Measurements from ENCODE around the gene HOXA10.
A peak's percentile ranks its signal among the peaks of the same experiment; 100 is the strongest.

Gene HOXA10

GRCh38 chr7:27211084-27211446, 36.9 kb upstream of the HOXA10 start:
- no peak for DNase-seq (ENCODE audit: low read depth in 1 of 2, low spot score in 1 of 2)
- Histone ChIP-seq H3K27ac (replicated peaks) (no peak overlapping the region), H3K27me3 (ENCODE audit: insufficient read depth, poor library complexity, severe bottlenecking) (peaks cover 56% of the 10 kb centered on the region), H3K4me3 (replicated peaks; ENCODE audit: insufficient read depth, low read length) (no peak overlapping the region)
- TF ChIP-seq, protein P1, sequence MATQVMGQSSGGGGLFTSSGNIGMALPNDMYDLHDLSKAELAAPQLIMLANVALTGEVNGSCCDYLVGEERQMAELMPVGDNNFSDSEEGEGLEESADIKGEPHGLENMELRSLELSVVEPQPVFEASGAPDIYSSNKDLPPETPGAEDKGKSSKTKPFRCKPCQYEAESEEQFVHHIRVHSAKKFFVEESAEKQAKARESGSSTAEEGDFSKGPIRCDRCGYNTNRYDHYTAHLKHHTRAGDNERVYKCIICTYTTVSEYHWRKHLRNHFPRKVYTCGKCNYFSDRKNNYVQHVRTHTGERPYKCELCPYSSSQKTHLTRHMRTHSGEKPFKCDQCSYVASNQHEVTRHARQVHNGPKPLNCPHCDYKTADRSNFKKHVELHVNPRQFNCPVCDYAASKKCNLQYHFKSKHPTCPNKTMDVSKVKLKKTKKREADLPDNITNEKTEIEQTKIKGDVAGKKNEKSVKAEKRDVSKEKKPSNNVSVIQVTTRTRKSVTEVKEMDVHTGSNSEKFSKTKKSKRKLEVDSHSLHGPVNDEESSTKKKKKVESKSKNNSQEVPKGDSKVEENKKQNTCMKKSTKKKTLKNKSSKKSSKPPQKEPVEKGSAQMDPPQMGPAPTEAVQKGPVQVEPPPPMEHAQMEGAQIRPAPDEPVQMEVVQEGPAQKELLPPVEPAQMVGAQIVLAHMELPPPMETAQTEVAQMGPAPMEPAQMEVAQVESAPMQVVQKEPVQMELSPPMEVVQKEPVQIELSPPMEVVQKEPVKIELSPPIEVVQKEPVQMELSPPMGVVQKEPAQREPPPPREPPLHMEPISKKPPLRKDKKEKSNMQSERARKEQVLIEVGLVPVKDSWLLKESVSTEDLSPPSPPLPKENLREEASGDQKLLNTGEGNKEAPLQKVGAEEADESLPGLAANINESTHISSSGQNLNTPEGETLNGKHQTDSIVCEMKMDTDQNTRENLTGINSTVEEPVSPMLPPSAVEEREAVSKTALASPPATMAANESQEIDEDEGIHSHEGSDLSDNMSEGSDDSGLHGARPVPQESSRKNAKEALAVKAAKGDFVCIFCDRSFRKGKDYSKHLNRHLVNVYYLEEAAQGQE (IDR thresholded peaks at IDR 0.05; ENCODE audit: insufficient replicate concordance, low read depth) = no peak
- TF ChIP-seq POLR2AphosphoS5 (IDR thresholded peaks at IDR 0.05; ENCODE audit: low read depth) = no peak
- TF ChIP-seq GABPA (IDR thresholded peaks at IDR 0.05; ENCODE audit: low read depth) = no peak
- TF ChIP-seq, protein P2, sequence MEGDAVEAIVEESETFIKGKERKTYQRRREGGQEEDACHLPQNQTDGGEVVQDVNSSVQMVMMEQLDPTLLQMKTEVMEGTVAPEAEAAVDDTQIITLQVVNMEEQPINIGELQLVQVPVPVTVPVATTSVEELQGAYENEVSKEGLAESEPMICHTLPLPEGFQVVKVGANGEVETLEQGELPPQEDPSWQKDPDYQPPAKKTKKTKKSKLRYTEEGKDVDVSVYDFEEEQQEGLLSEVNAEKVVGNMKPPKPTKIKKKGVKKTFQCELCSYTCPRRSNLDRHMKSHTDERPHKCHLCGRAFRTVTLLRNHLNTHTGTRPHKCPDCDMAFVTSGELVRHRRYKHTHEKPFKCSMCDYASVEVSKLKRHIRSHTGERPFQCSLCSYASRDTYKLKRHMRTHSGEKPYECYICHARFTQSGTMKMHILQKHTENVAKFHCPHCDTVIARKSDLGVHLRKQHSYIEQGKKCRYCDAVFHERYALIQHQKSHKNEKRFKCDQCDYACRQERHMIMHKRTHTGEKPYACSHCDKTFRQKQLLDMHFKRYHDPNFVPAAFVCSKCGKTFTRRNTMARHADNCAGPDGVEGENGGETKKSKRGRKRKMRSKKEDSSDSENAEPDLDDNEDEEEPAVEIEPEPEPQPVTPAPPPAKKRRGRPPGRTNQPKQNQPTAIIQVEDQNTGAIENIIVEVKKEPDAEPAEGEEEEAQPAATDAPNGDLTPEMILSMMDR (IDR thresholded peaks at IDR 0.05; ENCODE audit: insufficient read depth, low read length) = no peak

- H3K27me3 ChIP-seq (ENCODE audit: insufficient read depth, poor library complexity, severe bottlenecking) = peaks cover 61% of the 10 kb centered on the region
- no peak overlapping the region for H3K4me3 ChIP-seq (replicated peaks; ENCODE audit: insufficient read depth, low read length)
- no peak for TF ChIP-seq SPI1 (IDR thresholded peaks at IDR 0.05; ENCODE audit: borderline replicate concordance, low read depth)
- TF ChIP-seq, protein P2 (IDR thresholded peaks at IDR 0.05; ENCODE audit: insufficient read depth, low read length) = peak; percentile 64
- TF ChIP-seq, protein P1 (IDR thresholded peaks at IDR 0.05; ENCODE audit: insufficient replicate concordance, low read depth) = no peak
- no peak for TF ChIP-seq GABPA (IDR thresholded peaks at IDR 0.05; ENCODE audit: low read depth)
- H3K27ac ChIP-seq (replicated peaks) = no peak overlapping the region
- peak in 1 of 2 experiments; percentile 30 for DNase-seq (ENCODE audit: low read depth in 1 of 2, low spot score in 1 of 2)
Measured at GRCh38 chr7:27210441-27211083, 36.4 kb upstream of the HOXA10 start.

- DNase-seq (ENCODE audit: low read depth in 1 of 2, low spot score in 1 of 2) = no peak
- TF ChIP-seq, protein P2 (IDR thresholded peaks at IDR 0.05; ENCODE audit: insufficient read depth, low read length) = no peak
- TF ChIP-seq, protein P1 (IDR thresholded peaks at IDR 0.05; ENCODE audit: insufficient replicate concordance, low read depth) = no peak
- TF ChIP-seq GABPA (IDR thresholded peaks at IDR 0.05; ENCODE audit: low read depth) (no peak), POLR2AphosphoS5 (IDR thresholded peaks at IDR 0.05; ENCODE audit: low read depth) (no peak)
- H3K27ac ChIP-seq (replicated peaks) = no peak overlapping the region
- peaks cover 67% of the 10 kb centered on the region for H3K27me3 ChIP-seq (ENCODE audit: insufficient read depth, poor library complexity, severe bottlenecking)
- no peak overlapping the region for H3K4me3 ChIP-seq (replicated peaks; ENCODE audit: insufficient read depth, low read length)
Measured at GRCh38 chr7:27209933-27210440, 35.9 kb upstream of the HOXA10 start.
